AG20443 (cell line): Measurements from ENCODE around the gene NUDCD2.
"Not testable (repeated sequence)": the region's sequence is repeated elsewhere in the genome, so short reads cannot be mapped to it uniquely, and the experiment has no call there.

ENCODE experiments used
- DNase-seq: peaks from one replicate; pipeline ENCODE4 v3.0.0; 2012; ENCODE audit warnings: low spot score, mixed read lengths

Gene NUDCD2

GRCh38 chr5:163426128-163426527 lies 33.8 kb downstream of the NUDCD2 start:
- not testable (repeated sequence) for DNase-seq

- no peak for DNase-seq
Measured at GRCh38 chr5:163424836-163425235, 35.1 kb downstream of the NUDCD2 start.

- DNase-seq, result not testable (repeated sequence)
Measured at GRCh38 chr5:163415673-163416072, 44.2 kb downstream of the NUDCD2 start.

GRCh38 chr5:163410505-163410904 lies 49.4 kb downstream of the NUDCD2 start:
- DNase-seq, result no peak

GRCh38 chr5:163409384-163409783 lies 50.5 kb downstream of the NUDCD2 start:
- DNase-seq, result no peak

- peak; percentile 75 for DNase-seq
Measured at GRCh38 chr5:163408311-163408923, 51.5 kb downstream of the NUDCD2 start.

GRCh38 chr5:163407034-163407655 lies 52.8 kb downstream of the NUDCD2 start:
- peak; percentile 28 for DNase-seq

GRCh38 chr5:163404364-163405173 lies 55.3 kb downstream of the NUDCD2 start:
- no peak for DNase-seq

- DNase-seq, result no peak
Measured at GRCh38 chr5:163402007-163402406, 57.9 kb downstream of the NUDCD2 start.

GRCh38 chr5:163401271-163401670 lies 58.6 kb downstream of the NUDCD2 start:
- DNase-seq, result no peak

GRCh38 chr5:163399923-163400322 lies 60.0 kb downstream of the NUDCD2 start:
- DNase-seq, result no peak

GRCh38 chr5:163397354-163397753 lies 62.5 kb downstream of the NUDCD2 start:
- no peak for DNase-seq

- DNase-seq, result not testable (repeated sequence)
Measured at GRCh38 chr5:163396818-163397340, 63.0 kb downstream of the NUDCD2 start.
